MM.1S (cell line): Measurements from ENCODE around the gene RPL10A.

ENCODE experiments used
- DNase-seq: peaks from one replicate; pipeline ENCODE4 v3.0.0-alpha.2; 2015
- H2AFZ ChIP-seq: fragments of 300-600 bp; sonication (generic); 2 replicates; pipeline ENCODE4 v1.6.0; 2016; ENCODE audit warnings: antibody characterized with exemption, low read length
- H3F3A ChIP-seq: fragments of 300-600 bp; sonication (generic); 2 replicates; pipeline ENCODE4 v1.6.1; 2016; ENCODE audit warnings: mild to moderate bottlenecking, antibody characterized with exemption, low read length, moderate library complexity, mixed read lengths; ENCODE audit not compliant: insufficient read depth
- H3K27ac ChIP-seq: fragments of 300-600 bp; sonication (generic); 2 replicates; pipeline ENCODE4 v1.5.1; 2016; ENCODE audit warnings: mild to moderate bottlenecking, low read length
- H3K27me3 ChIP-seq: fragments of 300-600 bp; sonication (generic); replicated peaks from 2 replicates; pipeline ENCODE4 v1.6.0; 2016; ENCODE audit warnings: low read length; ENCODE audit not compliant: insufficient read depth
- H3K36me3 ChIP-seq: fragments of 300-600 bp; sonication (generic); replicated peaks from 2 replicates; pipeline ENCODE4 v1.6.1; 2016; ENCODE audit warnings: mild to moderate bottlenecking, low read length, mixed read lengths; ENCODE audit not compliant: insufficient read depth
- H3K4me1 ChIP-seq: fragments of 300-600 bp; sonication (generic); 2 replicates; pipeline ENCODE4 v1.6.1; 2016; ENCODE audit warnings: low read length, mixed read lengths
- H3K4me2 ChIP-seq: fragments of 300-600 bp; sonication (generic); 2 replicates; pipeline ENCODE4 v1.6.0; 2016; ENCODE audit warnings: low read depth, low read length
- H3K4me3 ChIP-seq: fragments of 300-600 bp; sonication (generic); 2 replicates; pipeline ENCODE4 v1.5.1; 2016; ENCODE audit warnings: low read length, mixed read lengths
- H3K79me2 ChIP-seq: fragments of 300-600 bp; sonication (generic); 2 replicates; pipeline ENCODE4 v1.6.1; 2016; ENCODE audit warnings: mixed run types, low read length, mixed read lengths
- H3K9ac ChIP-seq: fragments of 300-600 bp; sonication (generic); 2 replicates; pipeline ENCODE4 v1.6.1; 2016; ENCODE audit warnings: low read length, mixed read lengths
- H3K9me2 ChIP-seq: fragments of 300-600 bp; sonication (generic); replicated peaks from 2 replicates; pipeline ENCODE4 v1.6.1; 2016; ENCODE audit warnings: mild to moderate bottlenecking, low read length, mixed read lengths; ENCODE audit not compliant: insufficient read depth
- H3K9me3 ChIP-seq: fragments of 300-600 bp; sonication (generic); replicated peaks from 2 replicates; pipeline ENCODE4 v1.6.1; 2016; ENCODE audit warnings: mild to moderate bottlenecking, low read length, mixed read lengths; ENCODE audit not compliant: insufficient read depth
- H4K20me1 ChIP-seq: fragments of 300-600 bp; sonication (generic); 2 replicates; pipeline ENCODE4 v1.6.1; 2016; ENCODE audit warnings: mild to moderate bottlenecking, low read length, moderate library complexity, mixed read lengths; ENCODE audit not compliant: insufficient read depth
- EZH2 ChIP-seq: fragments of 300-600 bp; sonication (generic); optimal IDR thresholded peaks from 2 replicates; pipeline ENCODE3; 2017; ENCODE audit warnings: low read depth, mild to moderate bottlenecking, antibody characterized with exemption, low read length, mixed read lengths
- EZH2phosphoT487 ChIP-seq: fragments of 300-600 bp; sonication (generic); IDR thresholded peaks from 2 replicates; pipeline ENCODE4 v1.6.1; 2018; ENCODE audit warnings: antibody characterized with exemption, low read length
- TF ChIP-seq, protein P1 (sequence below): fragments of 300-600 bp; sonication (generic); IDR thresholded peaks from 2 replicates; pipeline ENCODE4 v1.5.1; 2016; ENCODE audit warnings: antibody characterized with exemption, low read length, mixed read lengths

The RPL10A gene

DNA sequence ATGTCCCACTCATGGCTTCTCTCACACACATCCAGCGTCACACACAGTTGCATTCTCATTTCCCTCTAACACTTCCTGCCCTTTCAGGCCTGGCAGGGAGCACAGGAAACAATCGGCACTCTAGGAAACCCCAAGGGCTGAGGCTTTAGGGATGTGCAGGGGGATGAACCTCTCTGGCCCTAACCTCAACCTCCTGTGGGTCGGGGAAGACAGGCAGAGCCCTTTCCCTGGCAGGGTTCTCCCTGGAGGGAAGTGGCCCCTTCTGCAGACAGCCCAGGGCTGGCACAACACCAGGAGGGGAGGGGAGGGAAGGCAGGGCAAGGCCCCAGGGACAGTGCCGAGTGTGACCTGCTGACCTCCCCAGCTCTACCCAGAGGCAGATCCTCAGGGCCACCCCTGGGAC, 26.0 kb downstream of the RPL10A start:
- no peak overlapping the region for H3K9ac ChIP-seq
- H3K9me3 ChIP-seq: no peaks in the 10 kb centered on the region
- no peak for DNase-seq
- peaks cover 23% of the 10 kb centered on the region for H3K27me3 ChIP-seq
- TF ChIP-seq EZH2phosphoT487: no peak
- TF ChIP-seq, protein P1, sequence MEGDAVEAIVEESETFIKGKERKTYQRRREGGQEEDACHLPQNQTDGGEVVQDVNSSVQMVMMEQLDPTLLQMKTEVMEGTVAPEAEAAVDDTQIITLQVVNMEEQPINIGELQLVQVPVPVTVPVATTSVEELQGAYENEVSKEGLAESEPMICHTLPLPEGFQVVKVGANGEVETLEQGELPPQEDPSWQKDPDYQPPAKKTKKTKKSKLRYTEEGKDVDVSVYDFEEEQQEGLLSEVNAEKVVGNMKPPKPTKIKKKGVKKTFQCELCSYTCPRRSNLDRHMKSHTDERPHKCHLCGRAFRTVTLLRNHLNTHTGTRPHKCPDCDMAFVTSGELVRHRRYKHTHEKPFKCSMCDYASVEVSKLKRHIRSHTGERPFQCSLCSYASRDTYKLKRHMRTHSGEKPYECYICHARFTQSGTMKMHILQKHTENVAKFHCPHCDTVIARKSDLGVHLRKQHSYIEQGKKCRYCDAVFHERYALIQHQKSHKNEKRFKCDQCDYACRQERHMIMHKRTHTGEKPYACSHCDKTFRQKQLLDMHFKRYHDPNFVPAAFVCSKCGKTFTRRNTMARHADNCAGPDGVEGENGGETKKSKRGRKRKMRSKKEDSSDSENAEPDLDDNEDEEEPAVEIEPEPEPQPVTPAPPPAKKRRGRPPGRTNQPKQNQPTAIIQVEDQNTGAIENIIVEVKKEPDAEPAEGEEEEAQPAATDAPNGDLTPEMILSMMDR: no peak
- no peak for TF ChIP-seq EZH2
- H4K20me1 ChIP-seq: no peaks in the 10 kb centered on the region
- H3K36me3 ChIP-seq: no peaks in the 10 kb centered on the region
- H3K9me2 ChIP-seq: no peaks in the 10 kb centered on the region
- no peaks in the 10 kb centered on the region for H3K79me2 ChIP-seq
- no peak overlapping the region for H3K27ac ChIP-seq
- no peak overlapping the region for H2AFZ ChIP-seq
- H3F3A ChIP-seq: no peaks in the 10 kb centered on the region
- H3K4me1 ChIP-seq: no peaks in the 10 kb centered on the region
- H3K4me2 ChIP-seq: no peak overlapping the region
- H3K4me3 ChIP-seq: no peak overlapping the region

DNA sequence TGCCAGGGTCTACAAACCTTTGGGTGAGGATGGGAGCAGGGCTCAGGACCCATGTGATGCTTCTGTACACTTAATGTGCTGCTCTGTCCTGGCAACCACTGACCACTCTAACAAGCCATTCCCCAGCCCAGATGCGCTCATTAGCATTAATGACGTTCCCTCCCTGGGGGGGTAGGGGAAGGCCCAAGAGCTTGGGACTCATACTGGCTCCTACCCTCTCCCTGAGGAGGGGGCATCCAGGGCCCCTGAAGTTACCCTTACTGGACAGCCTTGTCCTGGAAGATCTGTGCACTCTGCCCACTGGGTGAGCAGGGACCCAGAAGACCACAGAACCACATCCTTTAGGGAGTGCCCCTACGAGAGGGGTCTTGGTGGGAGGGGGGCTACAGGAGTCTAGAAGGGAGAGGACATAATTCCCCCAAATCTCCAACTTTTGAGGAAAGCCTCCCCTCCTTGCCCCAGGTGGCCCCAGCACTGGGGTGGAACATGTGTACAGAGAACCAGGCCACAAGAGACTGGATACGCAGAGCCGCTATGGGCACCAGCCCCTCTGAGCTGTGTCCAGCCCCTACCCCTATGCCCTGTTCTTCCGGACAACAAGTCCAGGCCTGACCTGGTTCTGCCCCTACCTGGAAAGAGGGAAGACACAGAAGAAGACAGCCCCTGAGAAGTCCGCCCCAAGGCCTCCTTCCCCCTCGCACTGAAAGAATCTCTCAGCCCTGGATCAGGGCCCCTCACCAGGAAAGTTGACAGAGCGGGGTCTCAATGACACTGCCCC, 27.2 kb downstream of the RPL10A start:
- H3K9me2 ChIP-seq: no peaks in the 10 kb centered on the region
- no peaks in the 10 kb centered on the region for H3K79me2 ChIP-seq
- H3K27me3 ChIP-seq: peaks cover 24% of the 10 kb centered on the region
- DNase-seq: no peak
- H2AFZ ChIP-seq: no peak overlapping the region
- H3K4me2 ChIP-seq: no peak overlapping the region
- H3F3A ChIP-seq: no peaks in the 10 kb centered on the region
- H3K27ac ChIP-seq: no peak overlapping the region
- no peaks in the 10 kb centered on the region for H3K4me1 ChIP-seq
- no peak overlapping the region for H3K4me3 ChIP-seq
- H3K9ac ChIP-seq: no peak overlapping the region
- no peaks in the 10 kb centered on the region for H3K36me3 ChIP-seq
- no peaks in the 10 kb centered on the region for H4K20me1 ChIP-seq
- no peaks in the 10 kb centered on the region for H3K9me3 ChIP-seq
- TF ChIP-seq EZH2phosphoT487 (no peak), EZH2 (no peak)
- TF ChIP-seq, protein P1: no peak

- H3K27me3 ChIP-seq: peaks cover 24% of the 10 kb centered on the region
- H2AFZ ChIP-seq: peak overlapping the region; percentile 58; the same call in 1 of the 2 replicates
Measured at GRCh38 chr6:35496036-35496840, 28.0 kb downstream of the RPL10A start.

More at GRCh38 chr6:35496036-35496840, 28.0 kb downstream of the RPL10A start:
- Histone ChIP-seq H3K79me2 (no peaks in the 10 kb centered on the region), H3K27ac (no peak overlapping the region), H3K4me2 (peak overlapping the region; percentile 39), H3K9me3 (no peaks in the 10 kb centered on the region), H3K4me1 (no peaks in the 10 kb centered on the region), H3K4me3 (peak overlapping the region; percentile 56), H3K9ac (no peak overlapping the region; the same call in 1 of the 2 replicates), H4K20me1 (no peaks in the 10 kb centered on the region), H3K9me2 (no peaks in the 10 kb centered on the region), H3K36me3 (no peaks in the 10 kb centered on the region), H3F3A (no peaks in the 10 kb centered on the region)
- peak; percentile 10 for DNase-seq
- no peak for TF ChIP-seq EZH2phosphoT487
- no peak for TF ChIP-seq EZH2
- TF ChIP-seq, protein P1: no peak
